HG03045 (cell line): Measurements from ENCODE around the gene ENOSF1.
A peak's percentile ranks its signal among the peaks of the same experiment; 100 is the strongest.

Experiments used
- ATAC-seq: cut with Tn5 transposase; IDR thresholded peaks from one replicate; pipeline ENCODE4 v1.9.1; 2021; ENCODE audit warnings: mild to moderate bottlenecking, moderate library complexity; ENCODE audit not compliant: unreplicated experiment

The ENOSF1 gene

GRCh38 chr18:676069-676468 lies 36.4 kb downstream of the ENOSF1 start:
- no peak for ATAC-seq

GRCh38 chr18:675307-675706 lies 37.1 kb downstream of the ENOSF1 start:
- ATAC-seq = no peak

GRCh38 chr18:673769-674168 lies 38.7 kb downstream of the ENOSF1 start:
- ATAC-seq = no peak

GRCh38 chr18:673317-673716 lies 39.1 kb downstream of the ENOSF1 start:
- ATAC-seq = no peak

- ATAC-seq = no peak
These were observed 41.0 kb downstream of the ENOSF1 start for GRCh38 chr18:671405-671804.

- ATAC-seq = no peak
These were observed 41.9 kb downstream of the ENOSF1 start for GRCh38 chr18:670522-670921.

- ATAC-seq = no peak
These were observed 43.4 kb downstream of the ENOSF1 start for GRCh38 chr18:669077-669476.

GRCh38 chr18:668260-668659 lies 44.2 kb downstream of the ENOSF1 start:
- no peak for ATAC-seq

- no peak for ATAC-seq
These were observed 45.8 kb downstream of the ENOSF1 start for GRCh38 chr18:666628-667027.

- ATAC-seq = no peak
These were observed 46.3 kb downstream of the ENOSF1 start for GRCh38 chr18:666177-666576.

- no peak for ATAC-seq
These were observed 50.2 kb downstream of the ENOSF1 start for GRCh38 chr18:662197-662596.

- no peak for ATAC-seq
These were observed 52.8 kb downstream of the ENOSF1 start for GRCh38 chr18:659597-659996.

- no peak for ATAC-seq
These were observed 53.4 kb downstream of the ENOSF1 start for GRCh38 chr18:658947-659533.

GRCh38 chr18:658001-658946 lies 54.2 kb downstream of the ENOSF1 start:
- peak; percentile 66 for ATAC-seq

- ATAC-seq = peak; percentile 43
These were observed 55.0 kb downstream of the ENOSF1 start, which contains the start of gene TYMS for GRCh38 chr18:657311-658000. TYMS (plus strand) TSS chr18:657653; CDS start chr18:657743, 90 bp downstream.

GRCh38 chr18:655445-655844 lies 57.0 kb downstream of the ENOSF1 start:
- ATAC-seq = no peak

GRCh38 chr18:654601-655000 lies 57.8 kb downstream of the ENOSF1 start:
- ATAC-seq = no peak

- ATAC-seq = no peak
These were observed 58.9 kb downstream of the ENOSF1 start for GRCh38 chr18:653512-653911.

- ATAC-seq = no peak
These were observed 60.3 kb downstream of the ENOSF1 start for GRCh38 chr18:652131-652530.

GRCh38 chr18:650428-650858 lies 62.0 kb downstream of the ENOSF1 start:
- peak; percentile 96 for ATAC-seq

- no peak for ATAC-seq
These were observed 63.1 kb downstream of the ENOSF1 start for GRCh38 chr18:649341-649740.

- ATAC-seq = no peak
These were observed 65.1 kb downstream of the ENOSF1 start for GRCh38 chr18:647304-647703.
